Measurements from ENCODE around the gene SNRPN. TPM values are rescaled to one million over a fixed set of nuclear protein-coding genes. Genes with fewer than 3 reads are reported as not detected.
"Not testable (repeated sequence)": the region's sequence is repeated elsewhere in the genome, so short reads cannot be mapped to it uniquely, and the experiment has no call there.

SNRPN gene
- total RNA-seq, 1 donor from 2014 or later = 125 TPM

GRCh38 chr15:24971052-24971451 is 16.3 kb downstream of the SNRPN start:
- Mint-ChIP-seq H3K9me3 (peaks cover 5% of the 10 kb centered on the region), H3K27me3 (ENCODE audit: low read depth) (no peaks in the 10 kb centered on the region)

GRCh38 chr15:24971772-24972171 is 17.0 kb downstream of the SNRPN start:
- no peak overlapping the region for H3K4me3 Mint-ChIP-seq
- H3K4me1 Mint-ChIP-seq = no peaks in the 10 kb centered on the region

More at GRCh38 chr15:24971052-24971451, 16.3 kb downstream of the SNRPN start:
- peaks cover 31% of the 10 kb centered on the region for H3K36me3 Mint-ChIP-seq (ENCODE audit: low read depth)
- H3K4me3 Mint-ChIP-seq = no peak overlapping the region
- DNase-seq (ENCODE audit: low read depth, low spot score) = no peak
- H3K4me1 Mint-ChIP-seq = no peaks in the 10 kb centered on the region
- TF ChIP-seq, protein P1, sequence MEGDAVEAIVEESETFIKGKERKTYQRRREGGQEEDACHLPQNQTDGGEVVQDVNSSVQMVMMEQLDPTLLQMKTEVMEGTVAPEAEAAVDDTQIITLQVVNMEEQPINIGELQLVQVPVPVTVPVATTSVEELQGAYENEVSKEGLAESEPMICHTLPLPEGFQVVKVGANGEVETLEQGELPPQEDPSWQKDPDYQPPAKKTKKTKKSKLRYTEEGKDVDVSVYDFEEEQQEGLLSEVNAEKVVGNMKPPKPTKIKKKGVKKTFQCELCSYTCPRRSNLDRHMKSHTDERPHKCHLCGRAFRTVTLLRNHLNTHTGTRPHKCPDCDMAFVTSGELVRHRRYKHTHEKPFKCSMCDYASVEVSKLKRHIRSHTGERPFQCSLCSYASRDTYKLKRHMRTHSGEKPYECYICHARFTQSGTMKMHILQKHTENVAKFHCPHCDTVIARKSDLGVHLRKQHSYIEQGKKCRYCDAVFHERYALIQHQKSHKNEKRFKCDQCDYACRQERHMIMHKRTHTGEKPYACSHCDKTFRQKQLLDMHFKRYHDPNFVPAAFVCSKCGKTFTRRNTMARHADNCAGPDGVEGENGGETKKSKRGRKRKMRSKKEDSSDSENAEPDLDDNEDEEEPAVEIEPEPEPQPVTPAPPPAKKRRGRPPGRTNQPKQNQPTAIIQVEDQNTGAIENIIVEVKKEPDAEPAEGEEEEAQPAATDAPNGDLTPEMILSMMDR (conservative IDR thresholded peaks at IDR 0.05) = no peak
- no peak overlapping the region for H3K27ac Mint-ChIP-seq (ENCODE audit: unreplicated experiment)

GRCh38 chr15:24972707-24973106 is 17.9 kb downstream of the SNRPN start:
- not testable (repeated sequence) for DNase-seq (ENCODE audit: low read depth, low spot score); H3K27ac Mint-ChIP-seq (ENCODE audit: unreplicated experiment); H3K4me1 Mint-ChIP-seq; H3K4me3 Mint-ChIP-seq; H3K27me3 Mint-ChIP-seq (ENCODE audit: low read depth); H3K9me3 Mint-ChIP-seq
- peaks cover 36% of the 10 kb centered on the region for H3K36me3 Mint-ChIP-seq (ENCODE audit: low read depth)

More at GRCh38 chr15:24971772-24972171, 17.0 kb downstream of the SNRPN start:
- no peak overlapping the region for H3K27ac Mint-ChIP-seq (ENCODE audit: unreplicated experiment)
- TF ChIP-seq, protein P1 (conservative IDR thresholded peaks at IDR 0.05) = no peak
- peaks cover 5% of the 10 kb centered on the region for H3K9me3 Mint-ChIP-seq
- H3K36me3 Mint-ChIP-seq (ENCODE audit: low read depth) = peaks cover 37% of the 10 kb centered on the region
- no peak for DNase-seq (ENCODE audit: low read depth, low spot score)
- H3K27me3 Mint-ChIP-seq (ENCODE audit: low read depth) = no peaks in the 10 kb centered on the region

- no peak for DNase-seq (ENCODE audit: low read depth, low spot score)
- H3K36me3 Mint-ChIP-seq (ENCODE audit: low read depth) = peaks cover 43% of the 10 kb centered on the region
- no peak overlapping the region for H3K4me3 Mint-ChIP-seq
- H3K27ac Mint-ChIP-seq (ENCODE audit: unreplicated experiment) = no peak overlapping the region
- peaks cover 7% of the 10 kb centered on the region for H3K9me3 Mint-ChIP-seq
- H3K27me3 Mint-ChIP-seq (ENCODE audit: low read depth) = no peaks in the 10 kb centered on the region
- TF ChIP-seq, protein P1 (conservative IDR thresholded peaks at IDR 0.05) = no peak
- H3K4me1 Mint-ChIP-seq = no peaks in the 10 kb centered on the region
Observed at GRCh38 chr15:24976932-24977331, 22.1 kb downstream of the SNRPN start.

DNA sequence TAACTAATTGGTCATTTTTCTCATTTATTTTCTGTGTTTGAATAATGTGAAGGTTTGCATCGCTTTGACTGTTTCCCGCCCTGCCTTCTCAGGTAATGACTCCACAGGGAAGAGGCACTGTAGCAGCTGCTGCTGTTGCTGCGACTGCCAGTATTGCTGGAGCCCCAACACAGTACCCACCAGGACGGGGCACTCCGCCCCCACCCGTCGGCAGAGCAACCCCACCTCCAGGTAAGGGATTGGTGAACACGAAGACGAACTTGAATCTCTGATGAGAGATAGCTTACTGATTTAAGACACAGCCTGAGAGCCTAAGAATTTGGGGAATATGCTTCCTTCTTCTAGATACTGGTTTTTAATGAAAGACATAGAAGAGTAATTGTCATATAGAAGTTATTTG is 22.9 kb downstream of the SNRPN start:
- H3K9me3 Mint-ChIP-seq = peaks cover 7% of the 10 kb centered on the region
- no peak for DNase-seq (ENCODE audit: low read depth, low spot score)
- H3K4me1 Mint-ChIP-seq = no peaks in the 10 kb centered on the region
- peaks cover 48% of the 10 kb centered on the region for H3K36me3 Mint-ChIP-seq (ENCODE audit: low read depth)
- no peaks in the 10 kb centered on the region for H3K27me3 Mint-ChIP-seq (ENCODE audit: low read depth)
- no peak overlapping the region for H3K4me3 Mint-ChIP-seq
- TF ChIP-seq, protein P1 (conservative IDR thresholded peaks at IDR 0.05) = no peak
- H3K27ac Mint-ChIP-seq (ENCODE audit: unreplicated experiment) = no peak overlapping the region

- H3K4me1 Mint-ChIP-seq = no peaks in the 10 kb centered on the region
- TF ChIP-seq, protein P1 (conservative IDR thresholded peaks at IDR 0.05) = no peak
- no peak overlapping the region for H3K4me3 Mint-ChIP-seq
- H3K27ac Mint-ChIP-seq (ENCODE audit: unreplicated experiment) = no peak overlapping the region
- peaks cover 34% of the 10 kb centered on the region for H3K36me3 Mint-ChIP-seq (ENCODE audit: low read depth)
- no peaks in the 10 kb centered on the region for H3K27me3 Mint-ChIP-seq (ENCODE audit: low read depth)
- H3K9me3 Mint-ChIP-seq = peaks cover 10% of the 10 kb centered on the region
- DNase-seq (ENCODE audit: low read depth, low spot score) = no peak
Observed at GRCh38 chr15:24985224-24985623, 30.4 kb downstream of the SNRPN start.

All from neural crest cell (in vitro differentiated cells).